Stomach (tissue), 9 donors: ENCODE results near the gene OR1B1. TPM values are rescaled to one million over a fixed set of nuclear protein-coding genes. Genes with fewer than 3 reads are reported as not detected.

Source experiments
- DNase-seq, 2 donors: peaks; one replicate each; pipeline versions ENCODE4 v3.0.0 to v3.0.0-alpha.2; 2013 to 2019
- H3K27ac ChIP-seq, 5 donors: fragments of 200-600 bp in 4 of 5; sonication (generic) in 4 of 5; one replicate each; pipeline ENCODE4 v1.5.1; 2013 to 2019; ENCODE audit warnings: mild to moderate bottlenecking in 1 of 5, moderate library complexity in 1 of 5
- H3K27me3 ChIP-seq, 3 donors: fragments of 200-600 bp; sonication (generic); one replicate each; pipeline ENCODE4 v1.5.1; 2017 to 2019; ENCODE audit warnings: mixed run types in 1 of 3
- H3K36me3 ChIP-seq, 4 donors: fragments of 200-600 bp; sonication (generic); 1 replicate in 3 of 4; 2 replicates in 1 of 4; pipeline ENCODE4 v1.5.1; 2016 to 2019
- H3K4me1 ChIP-seq, 4 donors: fragments of 200-600 bp; sonication (generic); one replicate each; pipeline ENCODE4 v1.5.1; 2016 to 2019
- H3K4me3 ChIP-seq, 4 donors: fragments of 200-600 bp; sonication (generic) in 3 of 4; one replicate each; pipeline ENCODE4 v1.5.1; 2016 to 2019; ENCODE audit warnings: mild to moderate bottlenecking in 1 of 4
- H3K9me3 ChIP-seq, 4 donors: fragments of 200-600 bp; sonication (generic); one replicate each; pipeline ENCODE4 v1.5.1; 2016 to 2019
- CTCF ChIP-seq, 7 experiments: fragments of 450-650 bp in 4 of 7; fragments of 200-600 bp in 3 of 7; sonication (generic) in 3 of 7; IDR thresholded peaks; one replicate each; pipeline ENCODE4 v1.5.1; 2016 to 2019; ENCODE audit warnings: antibody characterized with exemption in 7 of 7, control low read depth in 2 of 7, mild to moderate bottlenecking in 1 of 7
- EP300 ChIP-seq: sonication (generic); formaldehyde crosslinking; IDR thresholded peaks from one replicate; pipeline ENCODE4 v1.6.1; 2017; ENCODE audit warnings: antibody characterized with exemption
- POLR2A ChIP-seq, 4 donors: fragments of 450-650 bp; IDR thresholded peaks; one replicate each; pipeline ENCODE4 v1.6.1; 2016; ENCODE audit warnings: antibody characterized with exemption in 4 of 4, control low read depth in 2 of 4, mild to moderate bottlenecking in 1 of 4, moderate library complexity in 1 of 4
- POLR2AphosphoS5 ChIP-seq, 3 donors: sonication (generic); formaldehyde crosslinking; IDR thresholded peaks; one replicate each; pipeline ENCODE4 v1.6.1; 2016; ENCODE audit warnings: antibody characterized with exemption in 3 of 3
- WGBS, 5 donors: extraction: QIAGEN DNeasy Blood & Tissue Kit in 3 of 5; methylation state at CpG; one replicate each; pipeline versions ENCODE4 v1.1.5 to v1.1.7; 2013 to 2018; 5-methylcytosine and 5-hydroxymethylcytosine counted together
- intact Hi-C: fragments of 100-400 bp; cut with DNase I; formaldehyde crosslinking; loops from one replicate; pipeline ENCODE4 v1.15.1; 2023; ENCODE audit warnings: low total_unique reads
- polyA plus RNA-seq, 3 donors: library from polyadenylated mRNA; stranded (reverse); fragments of 200-250 nt; gene quantifications; one replicate each; pipeline ENCODE4 v1.2.3, GENCODE V29; 2013
- total RNA-seq, 5 donors: library from RNA; depleted of rRNA; stranded (reverse); fragments of >200 nt; gene quantifications; one replicate each; pipeline versions ENCODE4 v1.1.0 to v1.2.3, GENCODE V29; 2014 to 2016
- donor health status: healthy with polysubstance abuse.
- donor health status: Bipolar disorder and iron deficiency.
- donor health status: healthy.

Gene OR1B1
- total and polyA plus RNA-seq, 8 donors = 0.73 TPM; not detected in 7

- Histone ChIP-seq H3K36me3 (no peaks in the 10 kb centered on the region), H3K9me3 (no peaks in the 10 kb centered on the region), H3K4me3 (no peak overlapping the region), H3K27me3 (no peaks in the 10 kb centered on the region), H3K27ac (no peak overlapping the region), H3K4me1 (no peaks in the 10 kb centered on the region)
- no peak for DNase-seq
- 67 to 79% (median 75%) methylated on average over 5 of the region's 5 CpGs for WGBS, 5 donors
- intact Hi-C loops = loop anchor here (10.0 kb wide), 1 partner anchor 65 kb away; the partner anchor contains the start of genes OR1J2 and OR1J4
- TF ChIP-seq POLR2AphosphoS5 (IDR thresholded peaks at IDR 0.05) = no peak
- TF ChIP-seq CTCF (IDR thresholded peaks at IDR 0.05) = no peak
- TF ChIP-seq EP300 = no peak
- TF ChIP-seq POLR2A (IDR thresholded peaks at IDR 0.05) = no peak
Measured at GRCh38 chr9:122579874-122580273, 77.6 kb downstream of the OR1B1 start.

Other genes with a start within 250 kb of the OR1B1 start
- gene OR1J1, start 179.7 kb downstream of the OR1B1 start, total RNA-seq = not detected
- gene OR1J1, start 179.7 kb downstream of the OR1B1 start, polyA plus RNA-seq = not detected
- 1 to 10 TPM in 1 of 5 donors, not detected in 4; 6.4 TPM for gene OR1J2, start 146.8 kb downstream of the OR1B1 start, total RNA-seq
- not detected for gene OR1J2, start 146.8 kb downstream of the OR1B1 start, polyA plus RNA-seq
- 1 to 10 TPM in 1 of 5 donors, not detected in 4; 3.3 TPM for gene OR1J4, start 138.5 kb downstream of the OR1B1 start, total RNA-seq
- gene OR1J4, start 138.5 kb downstream of the OR1B1 start, polyA plus RNA-seq = not detected
- not detected for gene OR1N1, start 130.3 kb downstream of the OR1B1 start, total RNA-seq
- not detected for gene OR1N1, start 130.3 kb downstream of the OR1B1 start, polyA plus RNA-seq
- gene OR1N2, start 104.5 kb downstream of the OR1B1 start, total RNA-seq = not detected
- gene OR1N2, start 104.5 kb downstream of the OR1B1 start, polyA plus RNA-seq = not detected
- under 1 TPM in 1 of 5 donors, not detected in 4; 0.55 TPM for gene OR1L8, start 74.2 kb downstream of the OR1B1 start, total RNA-seq
- not detected for gene OR1L8, start 74.2 kb downstream of the OR1B1 start, polyA plus RNA-seq
- not detected for gene OR1Q1, start 42.9 kb downstream of the OR1B1 start, total RNA-seq
- gene OR1Q1, start 42.9 kb downstream of the OR1B1 start, polyA plus RNA-seq = not detected
- gene OR1L1, start 4.1 kb upstream of the OR1B1 start, total RNA-seq = not detected
- gene OR1L1, start 4.1 kb upstream of the OR1B1 start, polyA plus RNA-seq = not detected
- gene OR1L3, start 17.5 kb upstream of the OR1B1 start, total RNA-seq = not detected
- gene OR1L3, start 17.5 kb upstream of the OR1B1 start, polyA plus RNA-seq = not detected
- not detected for gene OR1L4, start 66.4 kb upstream of the OR1B1 start, total RNA-seq
- not detected for gene OR1L4, start 66.4 kb upstream of the OR1B1 start, polyA plus RNA-seq
- gene OR1L6, start 84.7 kb upstream of the OR1B1 start, total RNA-seq = not detected
- gene OR1L6, start 84.7 kb upstream of the OR1B1 start, polyA plus RNA-seq = not detected
- not detected for gene OR5C1, start 131.3 kb upstream of the OR1B1 start, total RNA-seq
- not detected for gene OR5C1, start 131.3 kb upstream of the OR1B1 start, polyA plus RNA-seq
- gene OR1K1, start 142.5 kb upstream of the OR1B1 start, total RNA-seq = not detected
- gene OR1K1, start 142.5 kb upstream of the OR1B1 start, polyA plus RNA-seq = not detected
- gene PDCL, start 171.0 kb upstream of the OR1B1 start, total RNA-seq = 10 to 100 TPM in 3 of 5 donors, 1 to 10 TPM in 2; 5.8 to 35.4 (median 11.6) TPM
- gene PDCL, start 171.0 kb upstream of the OR1B1 start, polyA plus RNA-seq = 10 to 100 TPM in 1 of 3 donors, 1 to 10 TPM in 2; 5.5 to 11.8 (median 10.0) TPM
- gene RC3H2, start 247.7 kb upstream of the OR1B1 start, total RNA-seq = 10 to 100 TPM; 18.8 to 66.3 (median 28.1) TPM
- gene RC3H2, start 247.7 kb upstream of the OR1B1 start, polyA plus RNA-seq = 10 to 100 TPM in 1 of 3 donors, 1 to 10 TPM in 2; 5.8 to 13.4 (median 9.2) TPM